K562 (cell line): Measurements from ENCODE around the gene OTUD1. TPM values are rescaled to one million over a fixed set of nuclear protein-coding genes. Genes with fewer than 3 reads are reported as not detected.

Experiments
- ATF7 ChIP-seq: fragments of 450-650 bp; IDR thresholded peaks from 2 replicates; pipeline ENCODE4 v1.7.1; 2014; ENCODE audit warnings: mild to moderate bottlenecking, moderate library complexity
- CREM ChIP-seq: IDR thresholded peaks from 2 replicates; pipeline ENCODE4 v1.6.1; 2014; ENCODE audit warnings: antibody characterized with exemption, low read depth
- CXXC5 ChIP-seq: fragments of 250-450 bp; sonication (Bioruptor Pico); IDR thresholded peaks from 2 replicates; pipeline ENCODE4 v1.8.0; 2022; ENCODE audit warnings: inconsistent platforms, mild to moderate bottlenecking, moderate library complexity
- DMBX1 ChIP-seq: fragments of 250-450 bp; sonication (Bioruptor Pico); IDR thresholded peaks from 2 replicates; pipeline ENCODE4 v1.8.0; 2022; ENCODE audit warnings: inconsistent platforms, mild to moderate bottlenecking, moderate library complexity, borderline replicate concordance
- FOS ChIP-seq: IDR thresholded peaks from 3 replicates; pipeline ENCODE4 v1.6.1; 2011; ENCODE audit not compliant: insufficient read length; ENCODE audit errors: extremely low read depth
- MITF ChIP-seq: IDR thresholded peaks from 2 replicates; pipeline ENCODE4 v1.6.1; 2014; ENCODE audit warnings: antibody characterized with exemption
- MXI1 ChIP-seq: IDR thresholded peaks from 2 replicates; pipeline ENCODE4 v1.6.1; 2011; ENCODE audit warnings: low read depth, mild to moderate bottlenecking, improper control_type of control experiment, low read length
- NONO ChIP-seq, 2 experiments: fragments of 200-400 bp in 1 of 2; fragments of 450-650 bp in 1 of 2; formaldehyde crosslinking in 1 of 2; IDR thresholded peaks; 2 replicates each; pipeline ENCODE4 v1.6.1; 2017; ENCODE audit warnings: low read depth in 2 of 2, mild to moderate bottlenecking in 2 of 2, moderate library complexity in 2 of 2, low read length in 1 of 2
- RBBP5 ChIP-seq: fragments of 200-600 bp; sonication (generic); IDR thresholded peaks from 2 replicates; pipeline ENCODE4 v1.6.1; 2012; ENCODE audit warnings: borderline replicate concordance, mild to moderate bottlenecking, low read length, control low read depth, inconsistent platforms; ENCODE audit not compliant: insufficient read depth, poor library complexity, severe bottlenecking
- SETDB1 ChIP-seq: IDR thresholded peaks from one replicate; pipeline ENCODE4 v1.6.1; 2012; ENCODE audit warnings: low read length, control low read depth, inconsistent platforms
- SOX6 ChIP-seq: fragments of 450-650 bp; IDR thresholded peaks from 2 replicates; pipeline ENCODE4 v1.6.1; 2014; ENCODE audit warnings: mild to moderate bottlenecking
- SUPT5H ChIP-seq: fragments of 450-650 bp; IDR thresholded peaks from 2 replicates; pipeline ENCODE4 v1.6.1; 2016
- TCF7L2 ChIP-seq: fragments of 150-350 bp; IDR thresholded peaks from 2 replicates; pipeline ENCODE4 v1.6.1; 2016; ENCODE audit warnings: low read depth, mild to moderate bottlenecking, low read length, moderate library complexity
- TEAD4 ChIP-seq, 2 experiments: sonication (generic) in 1 of 2; formaldehyde crosslinking in 1 of 2; IDR thresholded peaks; 2 replicates each; pipeline versions ENCODE4 v1.6.1 to v1.8.0; 2012 to 2022; ENCODE audit warnings: borderline replicate concordance in 1 of 2, inconsistent platforms in 1 of 2, low read length in 1 of 2, mild to moderate bottlenecking in 1 of 2, missing genetic modification reagents in 1 of 2
- THRAP3 ChIP-seq: fragments of 450-650 bp; IDR thresholded peaks from 2 replicates; pipeline ENCODE4 v1.6.1; 2016; ENCODE audit warnings: mild to moderate bottlenecking, inconsistent platforms, borderline replicate concordance
- YY1 ChIP-seq, 3 experiments: IDR thresholded peaks; 2 replicates each; pipeline ENCODE4 v1.6.1; 2011; ENCODE audit warnings: low read length in 2 of 3, mild to moderate bottlenecking in 2 of 3, moderate library complexity in 2 of 3, borderline replicate concordance in 1 of 3, control low read depth in 1 of 3, low read depth in 1 of 3; ENCODE audit not compliant: insufficient read depth in 3 of 3, insufficient replicate concordance in 2 of 3, control insufficient read depth in 1 of 3, insufficient read length in 1 of 3; ENCODE audit errors: extremely low read depth in 1 of 3
- ZNF436 ChIP-seq: fragments of 250-450, 450-650 bp; sonication (Bioruptor Pico); formaldehyde crosslinking; IDR thresholded peaks from 2 replicates; pipeline ENCODE4 v1.7.0; 2020; ENCODE audit warnings: mild to moderate bottlenecking
- ZNF695 ChIP-seq: fragments of 450-650 bp; formaldehyde crosslinking; IDR thresholded peaks from 2 replicates; pipeline ENCODE4 v1.4.0; 2020; ENCODE audit warnings: mild to moderate bottlenecking, moderate library complexity
- polyA plus RNA-seq, 8 experiments: library from polyadenylated mRNA; depleted of rRNA in 4 of 8; stranded (reverse) in 5 of 8; unstranded in 3 of 8; fragments of >200 nt; fragmentation: Nextera tagmentation in 2 of 8; fragmentation: Illumina TruSeq in 1 of 8; extraction: Ambion mirVana in 2 of 8; extraction: Trizol in 1 of 8; gene quantifications; 2 replicates each; pipeline versions ENCODE4 v1.2.1 to v1.2.3, GENCODE V29; 2011 to 2014; ENCODE audit warnings: inconsistent platforms in 1 of 8, missing spikeins in 1 of 8
- total RNA-seq, 7 experiments: library from RNA; depleted of rRNA in 6 of 7; stranded (reverse); fragments of >200 nt in 6 of 7; fragmentation: Illumina TruSeq in 2 of 7; extraction: Trizol in 2 of 7; gene quantifications; 2 replicates each; pipeline versions ENCODE4 v1.2.1 to v1.2.3, GENCODE V29; 2011 to 2021; ENCODE audit warnings: low replicate concordance in 1 of 7
- TF ChIP-seq, protein P1 (sequence below), 2 experiments: fragments of 200-800 bp in 1 of 2; sonication (Bioruptor generic) in 1 of 2; sonication (generic) in 1 of 2; formaldehyde crosslinking in 1 of 2; IDR thresholded peaks in 1 of 2; conservative IDR thresholded peaks in 1 of 2; 2 replicates each; pipeline versions ENCODE4 v1.5.0 to v1.6.1; 2016 to 2020; ENCODE audit warnings: missing compliant biosample characterization in 1 of 2, missing genetic modification characterization in 1 of 2, missing genetic modification reagents in 1 of 2
- TF ChIP-seq, protein P2 (sequence below): fragments of 250-450 bp; sonication (Bioruptor Pico); IDR thresholded peaks from 2 replicates; pipeline ENCODE4 v1.4.0; 2020; ENCODE audit warnings: mild to moderate bottlenecking, moderate library complexity, borderline replicate concordance

OTUD1 gene
- total and polyA plus RNA-seq, 9 of the 15 experiments (the other 6 are each of a cell fraction or from before 2014, with no cell fraction given): 0.29 to 2.0 (median 0.49) TPM

- TF ChIP-seq YY1 (IDR thresholded peaks at IDR 0.05; ENCODE audit: borderline replicate concordance in 1 of 3, control insufficient read depth in 1 of 3, extremely low read depth in 1 of 3, insufficient read depth in 3 of 3, insufficient read length in 1 of 3, insufficient replicate concordance in 2 of 3, low read depth in 1 of 3, low read length in 2 of 3): peak in 2 of 3 experiments; percentile 8 to 22
- TF ChIP-seq SETDB1: no peak
- peak; percentile 94 for TF ChIP-seq CREM
- TF ChIP-seq RBBP5: peak; percentile 11
- TF ChIP-seq, protein P1, sequence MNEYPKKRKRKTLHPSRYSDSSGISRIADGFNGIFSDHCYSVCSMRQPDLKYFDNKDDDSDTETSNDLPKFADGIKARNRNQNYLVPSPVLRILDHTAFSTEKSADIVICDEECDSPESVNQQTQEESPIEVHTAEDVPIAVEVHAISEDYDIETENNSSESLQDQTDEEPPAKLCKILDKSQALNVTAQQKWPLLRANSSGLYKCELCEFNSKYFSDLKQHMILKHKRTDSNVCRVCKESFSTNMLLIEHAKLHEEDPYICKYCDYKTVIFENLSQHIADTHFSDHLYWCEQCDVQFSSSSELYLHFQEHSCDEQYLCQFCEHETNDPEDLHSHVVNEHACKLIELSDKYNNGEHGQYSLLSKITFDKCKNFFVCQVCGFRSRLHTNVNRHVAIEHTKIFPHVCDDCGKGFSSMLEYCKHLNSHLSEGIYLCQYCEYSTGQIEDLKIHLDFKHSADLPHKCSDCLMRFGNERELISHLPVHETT (CRISPR knock-in tag; conservative IDR thresholded peaks at IDR 0.05 in 1 of 2, IDR thresholded peaks at IDR 0.05 in 1 of 2): peak in 1 of 2 experiments; percentile 95; a peak in 2 of 4 replicates
- TF ChIP-seq MXI1: peak; percentile 58; the same call in 1 of the 2 replicates
- peak; percentile 47; the same call in 1 of the 2 replicates for TF ChIP-seq SUPT5H
- no peak for TF ChIP-seq ZNF436 (CRISPR knock-in tag)
- TF ChIP-seq CXXC5: peak; percentile 96
- TF ChIP-seq SOX6: peak; percentile 13; the same call in 1 of the 2 replicates
- TF ChIP-seq FOS: no peak
- TF ChIP-seq, protein P2, sequence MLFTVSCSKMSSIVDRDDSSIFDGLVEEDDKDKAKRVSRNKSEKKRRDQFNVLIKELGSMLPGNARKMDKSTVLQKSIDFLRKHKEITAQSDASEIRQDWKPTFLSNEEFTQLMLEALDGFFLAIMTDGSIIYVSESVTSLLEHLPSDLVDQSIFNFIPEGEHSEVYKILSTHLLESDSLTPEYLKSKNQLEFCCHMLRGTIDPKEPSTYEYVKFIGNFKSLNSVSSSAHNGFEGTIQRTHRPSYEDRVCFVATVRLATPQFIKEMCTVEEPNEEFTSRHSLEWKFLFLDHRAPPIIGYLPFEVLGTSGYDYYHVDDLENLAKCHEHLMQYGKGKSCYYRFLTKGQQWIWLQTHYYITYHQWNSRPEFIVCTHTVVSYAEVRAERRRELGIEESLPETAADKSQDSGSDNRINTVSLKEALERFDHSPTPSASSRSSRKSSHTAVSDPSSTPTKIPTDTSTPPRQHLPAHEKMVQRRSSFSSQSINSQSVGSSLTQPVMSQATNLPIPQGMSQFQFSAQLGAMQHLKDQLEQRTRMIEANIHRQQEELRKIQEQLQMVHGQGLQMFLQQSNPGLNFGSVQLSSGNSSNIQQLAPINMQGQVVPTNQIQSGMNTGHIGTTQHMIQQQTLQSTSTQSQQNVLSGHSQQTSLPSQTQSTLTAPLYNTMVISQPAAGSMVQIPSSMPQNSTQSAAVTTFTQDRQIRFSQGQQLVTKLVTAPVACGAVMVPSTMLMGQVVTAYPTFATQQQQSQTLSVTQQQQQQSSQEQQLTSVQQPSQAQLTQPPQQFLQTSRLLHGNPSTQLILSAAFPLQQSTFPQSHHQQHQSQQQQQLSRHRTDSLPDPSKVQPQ (CRISPR knock-in tag): no peak
- TF ChIP-seq ZNF695 (CRISPR knock-in tag): no peak
- TF ChIP-seq MITF: peak; percentile 23; the same call in 1 of the 2 replicates
- peak; percentile 57; the same call in 1 of the 2 replicates for TF ChIP-seq ATF7
- no peak for TF ChIP-seq THRAP3
- TF ChIP-seq NONO (IDR thresholded peaks at IDR 0.05; ENCODE audit: low read depth in 2 of 2, low read length in 1 of 2): peak; percentile 47 to 69; a peak in 3 of 4 replicates
- no peak for TF ChIP-seq DMBX1 (CRISPR knock-in tag)
- TF ChIP-seq TEAD4 (IDR thresholded peaks at IDR 0.05; ENCODE audit: low read length): peak; percentile 47
- no peak for TF ChIP-seq TEAD4 (CRISPR knock-in tag; IDR thresholded peaks at IDR 0.05; ENCODE audit: borderline replicate concordance)
- TF ChIP-seq TCF7L2: no peak
These were observed at the start of gene OTUD1 (continued) for GRCh38 chr10:23438547-23439451.
